SKM-1 treated with dmso at 0.1 percent for 144 hours (cell line): ENCODE results near the gene IKZF2.
A peak's percentile ranks its signal among the peaks of the same experiment; 100 is the strongest.

Experiments
- DNase-seq: peaks from one replicate; lab custom pipeline; 2025; ENCODE audit not compliant: unreplicated experiment; lab: John Stamatoyannopoulos, UW

Gene IKZF2

GRCh38 chr2:213004197-213004821 is 147.1 kb downstream of the IKZF2 start:
- DNase-seq, result no peak

- DNase-seq, result no peak
Observed at GRCh38 chr2:213002383-213002782, 149.0 kb downstream of the IKZF2 start.

GRCh38 chr2:213001297-213001910 is 150.0 kb downstream of the IKZF2 start:
- DNase-seq, result no peak

- DNase-seq, result no peak
Observed at GRCh38 chr2:212998626-212999359, 152.6 kb downstream of the IKZF2 start.

GRCh38 chr2:212997526-212998020 is 153.8 kb downstream of the IKZF2 start:
- no peak for DNase-seq

GRCh38 chr2:212995920-212996319 is 155.5 kb downstream of the IKZF2 start:
- no peak for DNase-seq

GRCh38 chr2:212994976-212995375 is 156.4 kb downstream of the IKZF2 start:
- DNase-seq, result no peak

GRCh38 chr2:212991120-212991519 is 160.3 kb downstream of the IKZF2 start:
- DNase-seq, result no peak

GRCh38 chr2:212990697-212991096 is 160.7 kb downstream of the IKZF2 start:
- DNase-seq, result no peak

GRCh38 chr2:212987492-212987891 is 163.9 kb downstream of the IKZF2 start:
- no peak for DNase-seq

GRCh38 chr2:212984129-212984528 is 167.3 kb downstream of the IKZF2 start:
- DNase-seq, result no peak

GRCh38 chr2:212979799-212980198 is 171.6 kb downstream of the IKZF2 start:
- peak; percentile 70 for DNase-seq

GRCh38 chr2:212979046-212979612 is 172.3 kb downstream of the IKZF2 start:
- no peak for DNase-seq

- DNase-seq, result no peak
Observed at GRCh38 chr2:212977152-212977551, 174.3 kb downstream of the IKZF2 start.

- no peak for DNase-seq
Observed at GRCh38 chr2:212975333-212975732, 176.1 kb downstream of the IKZF2 start.

- peak; percentile 79 for DNase-seq
Observed at GRCh38 chr2:212974692-212975091, 176.7 kb downstream of the IKZF2 start.

GRCh38 chr2:212973347-212973746 is 178.1 kb downstream of the IKZF2 start:
- no peak for DNase-seq

GRCh38 chr2:212970132-212970531 is 181.3 kb downstream of the IKZF2 start:
- DNase-seq, result no peak

- no peak for DNase-seq
Observed at GRCh38 chr2:212968284-212969081, 182.9 kb downstream of the IKZF2 start.

- no peak for DNase-seq
Observed at GRCh38 chr2:212966884-212967283, 184.5 kb downstream of the IKZF2 start.

GRCh38 chr2:212962691-212963090 is 188.7 kb downstream of the IKZF2 start:
- no peak for DNase-seq
